GM23338 (cell line): ENCODE measurements around the gene SLC35A2.

ENCODE experiments used
- CREB1 ChIP-seq: fragments of 250-450 bp; sonication (Bioruptor Pico); IDR thresholded peaks from 2 replicates; pipeline ENCODE4 v1.5.0; 2020; ENCODE audit warnings: low read depth, mild to moderate bottlenecking, moderate library complexity
- EZH2 ChIP-seq: fragments of 200-600 bp; sonication (generic); IDR thresholded peaks from one replicate; pipeline ENCODE4 v1.8.0; 2017; ENCODE audit warnings: antibody characterized with exemption, mild to moderate bottlenecking, low read depth; ENCODE audit not compliant: unreplicated experiment
- EZH2phosphoT487 ChIP-seq: fragments of 200-600 bp; sonication (generic); IDR thresholded peaks from one replicate; pipeline ENCODE4 v1.8.1; 2018; ENCODE audit warnings: antibody characterized with exemption; ENCODE audit not compliant: unreplicated experiment
- JUNB ChIP-seq: IDR thresholded peaks from one replicate; pipeline ENCODE4 v1.6.1; 2016; ENCODE audit warnings: antibody characterized with exemption; ENCODE audit not compliant: unreplicated experiment
- POLR2AphosphoS5 ChIP-seq: IDR thresholded peaks from 2 replicates; pipeline ENCODE4 v1.6.1; 2016; ENCODE audit warnings: antibody characterized with exemption, low read depth
- STAT1 ChIP-seq: IDR thresholded peaks from one replicate; pipeline ENCODE4 v1.6.1; 2016; ENCODE audit warnings: antibody characterized with exemption; ENCODE audit not compliant: unreplicated experiment
- ZNF331 ChIP-seq: fragments of 250-450 bp; sonication (Bioruptor Pico); IDR thresholded peaks from 2 replicates; pipeline ENCODE4 v1.5.0; 2020; ENCODE audit warnings: low read depth, mild to moderate bottlenecking, moderate library complexity
- TF ChIP-seq, protein P1 (sequence below), 2 experiments: fragments of 200-600 bp in 1 of 2; sonication (generic) in 1 of 2; conservative IDR thresholded peaks; 2 replicates each; pipeline versions ENCODE4 v1.5.1 to v1.6.1; 2016 to 2017; ENCODE audit warnings: antibody characterized with exemption in 2 of 2, low read depth in 2 of 2, mild to moderate bottlenecking in 2 of 2, moderate library complexity in 1 of 2
- TF ChIP-seq, protein P2 (sequence below): IDR thresholded peaks from one replicate; pipeline ENCODE4 v1.6.1; 2018; ENCODE audit warnings: antibody characterized with exemption; ENCODE audit not compliant: unreplicated experiment
- TF ChIP-seq, protein P3 (sequence below): fragments of 250-450 bp; sonication (Bioruptor Pico); IDR thresholded peaks from 2 replicates; pipeline ENCODE4 v1.5.0; 2020; ENCODE audit warnings: mild to moderate bottlenecking, moderate library complexity

DNA sequence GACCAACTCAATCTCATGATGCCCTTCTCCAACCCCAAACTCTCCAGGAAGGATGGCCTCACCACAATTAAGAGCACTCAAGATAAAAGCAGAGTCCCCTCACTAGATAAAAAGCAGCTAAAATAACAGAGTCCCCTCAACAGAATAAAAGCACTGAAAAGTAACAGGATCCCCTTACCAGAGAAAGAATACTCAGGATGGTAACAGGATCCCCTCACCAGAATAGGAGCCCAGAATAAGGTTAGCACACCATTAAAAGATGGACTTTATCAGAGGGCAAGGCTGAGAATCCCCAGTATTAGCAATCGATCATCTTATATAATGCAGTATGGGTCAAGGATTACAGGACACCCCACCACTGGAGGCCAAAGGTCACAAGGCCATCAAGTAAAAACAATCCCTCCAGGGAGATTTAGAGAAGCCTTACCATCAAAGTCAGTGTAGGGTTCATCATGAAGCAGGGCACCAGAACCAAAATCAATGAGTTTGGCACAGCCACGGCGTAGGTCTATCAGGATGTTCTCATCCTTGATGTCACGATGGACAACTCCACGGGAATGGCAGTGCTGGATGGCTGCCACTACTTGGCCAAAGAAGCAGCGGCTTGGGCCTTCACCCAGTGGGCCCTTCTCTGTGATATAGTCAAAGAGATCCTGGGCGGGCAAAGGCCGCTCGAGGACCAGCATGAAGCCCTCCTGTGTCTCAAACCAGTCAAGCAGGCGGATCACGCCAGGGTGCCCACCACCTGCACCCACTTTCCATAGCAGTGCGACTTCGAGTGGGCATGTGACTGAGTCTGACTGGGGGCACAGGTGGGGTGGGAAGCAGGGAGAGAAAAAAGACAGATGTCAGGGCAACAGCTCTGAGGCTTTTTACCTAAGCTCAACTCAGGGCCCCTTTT lies 3.4 kb upstream of the SLC35A2 start:
- TF ChIP-seq, protein P1, sequence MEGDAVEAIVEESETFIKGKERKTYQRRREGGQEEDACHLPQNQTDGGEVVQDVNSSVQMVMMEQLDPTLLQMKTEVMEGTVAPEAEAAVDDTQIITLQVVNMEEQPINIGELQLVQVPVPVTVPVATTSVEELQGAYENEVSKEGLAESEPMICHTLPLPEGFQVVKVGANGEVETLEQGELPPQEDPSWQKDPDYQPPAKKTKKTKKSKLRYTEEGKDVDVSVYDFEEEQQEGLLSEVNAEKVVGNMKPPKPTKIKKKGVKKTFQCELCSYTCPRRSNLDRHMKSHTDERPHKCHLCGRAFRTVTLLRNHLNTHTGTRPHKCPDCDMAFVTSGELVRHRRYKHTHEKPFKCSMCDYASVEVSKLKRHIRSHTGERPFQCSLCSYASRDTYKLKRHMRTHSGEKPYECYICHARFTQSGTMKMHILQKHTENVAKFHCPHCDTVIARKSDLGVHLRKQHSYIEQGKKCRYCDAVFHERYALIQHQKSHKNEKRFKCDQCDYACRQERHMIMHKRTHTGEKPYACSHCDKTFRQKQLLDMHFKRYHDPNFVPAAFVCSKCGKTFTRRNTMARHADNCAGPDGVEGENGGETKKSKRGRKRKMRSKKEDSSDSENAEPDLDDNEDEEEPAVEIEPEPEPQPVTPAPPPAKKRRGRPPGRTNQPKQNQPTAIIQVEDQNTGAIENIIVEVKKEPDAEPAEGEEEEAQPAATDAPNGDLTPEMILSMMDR (conservative IDR thresholded peaks at IDR 0.05; ENCODE audit: low read depth in 2 of 2) = no peak
- peak; percentile 33; the same call in 1 of the 2 replicates for TF ChIP-seq POLR2AphosphoS5
- TF ChIP-seq ZNF331 (CRISPR knock-in tag) = no peak
- no peak for TF ChIP-seq EZH2
- TF ChIP-seq, protein P2, sequence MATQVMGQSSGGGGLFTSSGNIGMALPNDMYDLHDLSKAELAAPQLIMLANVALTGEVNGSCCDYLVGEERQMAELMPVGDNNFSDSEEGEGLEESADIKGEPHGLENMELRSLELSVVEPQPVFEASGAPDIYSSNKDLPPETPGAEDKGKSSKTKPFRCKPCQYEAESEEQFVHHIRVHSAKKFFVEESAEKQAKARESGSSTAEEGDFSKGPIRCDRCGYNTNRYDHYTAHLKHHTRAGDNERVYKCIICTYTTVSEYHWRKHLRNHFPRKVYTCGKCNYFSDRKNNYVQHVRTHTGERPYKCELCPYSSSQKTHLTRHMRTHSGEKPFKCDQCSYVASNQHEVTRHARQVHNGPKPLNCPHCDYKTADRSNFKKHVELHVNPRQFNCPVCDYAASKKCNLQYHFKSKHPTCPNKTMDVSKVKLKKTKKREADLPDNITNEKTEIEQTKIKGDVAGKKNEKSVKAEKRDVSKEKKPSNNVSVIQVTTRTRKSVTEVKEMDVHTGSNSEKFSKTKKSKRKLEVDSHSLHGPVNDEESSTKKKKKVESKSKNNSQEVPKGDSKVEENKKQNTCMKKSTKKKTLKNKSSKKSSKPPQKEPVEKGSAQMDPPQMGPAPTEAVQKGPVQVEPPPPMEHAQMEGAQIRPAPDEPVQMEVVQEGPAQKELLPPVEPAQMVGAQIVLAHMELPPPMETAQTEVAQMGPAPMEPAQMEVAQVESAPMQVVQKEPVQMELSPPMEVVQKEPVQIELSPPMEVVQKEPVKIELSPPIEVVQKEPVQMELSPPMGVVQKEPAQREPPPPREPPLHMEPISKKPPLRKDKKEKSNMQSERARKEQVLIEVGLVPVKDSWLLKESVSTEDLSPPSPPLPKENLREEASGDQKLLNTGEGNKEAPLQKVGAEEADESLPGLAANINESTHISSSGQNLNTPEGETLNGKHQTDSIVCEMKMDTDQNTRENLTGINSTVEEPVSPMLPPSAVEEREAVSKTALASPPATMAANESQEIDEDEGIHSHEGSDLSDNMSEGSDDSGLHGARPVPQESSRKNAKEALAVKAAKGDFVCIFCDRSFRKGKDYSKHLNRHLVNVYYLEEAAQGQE = no peak
- TF ChIP-seq, protein P3, sequence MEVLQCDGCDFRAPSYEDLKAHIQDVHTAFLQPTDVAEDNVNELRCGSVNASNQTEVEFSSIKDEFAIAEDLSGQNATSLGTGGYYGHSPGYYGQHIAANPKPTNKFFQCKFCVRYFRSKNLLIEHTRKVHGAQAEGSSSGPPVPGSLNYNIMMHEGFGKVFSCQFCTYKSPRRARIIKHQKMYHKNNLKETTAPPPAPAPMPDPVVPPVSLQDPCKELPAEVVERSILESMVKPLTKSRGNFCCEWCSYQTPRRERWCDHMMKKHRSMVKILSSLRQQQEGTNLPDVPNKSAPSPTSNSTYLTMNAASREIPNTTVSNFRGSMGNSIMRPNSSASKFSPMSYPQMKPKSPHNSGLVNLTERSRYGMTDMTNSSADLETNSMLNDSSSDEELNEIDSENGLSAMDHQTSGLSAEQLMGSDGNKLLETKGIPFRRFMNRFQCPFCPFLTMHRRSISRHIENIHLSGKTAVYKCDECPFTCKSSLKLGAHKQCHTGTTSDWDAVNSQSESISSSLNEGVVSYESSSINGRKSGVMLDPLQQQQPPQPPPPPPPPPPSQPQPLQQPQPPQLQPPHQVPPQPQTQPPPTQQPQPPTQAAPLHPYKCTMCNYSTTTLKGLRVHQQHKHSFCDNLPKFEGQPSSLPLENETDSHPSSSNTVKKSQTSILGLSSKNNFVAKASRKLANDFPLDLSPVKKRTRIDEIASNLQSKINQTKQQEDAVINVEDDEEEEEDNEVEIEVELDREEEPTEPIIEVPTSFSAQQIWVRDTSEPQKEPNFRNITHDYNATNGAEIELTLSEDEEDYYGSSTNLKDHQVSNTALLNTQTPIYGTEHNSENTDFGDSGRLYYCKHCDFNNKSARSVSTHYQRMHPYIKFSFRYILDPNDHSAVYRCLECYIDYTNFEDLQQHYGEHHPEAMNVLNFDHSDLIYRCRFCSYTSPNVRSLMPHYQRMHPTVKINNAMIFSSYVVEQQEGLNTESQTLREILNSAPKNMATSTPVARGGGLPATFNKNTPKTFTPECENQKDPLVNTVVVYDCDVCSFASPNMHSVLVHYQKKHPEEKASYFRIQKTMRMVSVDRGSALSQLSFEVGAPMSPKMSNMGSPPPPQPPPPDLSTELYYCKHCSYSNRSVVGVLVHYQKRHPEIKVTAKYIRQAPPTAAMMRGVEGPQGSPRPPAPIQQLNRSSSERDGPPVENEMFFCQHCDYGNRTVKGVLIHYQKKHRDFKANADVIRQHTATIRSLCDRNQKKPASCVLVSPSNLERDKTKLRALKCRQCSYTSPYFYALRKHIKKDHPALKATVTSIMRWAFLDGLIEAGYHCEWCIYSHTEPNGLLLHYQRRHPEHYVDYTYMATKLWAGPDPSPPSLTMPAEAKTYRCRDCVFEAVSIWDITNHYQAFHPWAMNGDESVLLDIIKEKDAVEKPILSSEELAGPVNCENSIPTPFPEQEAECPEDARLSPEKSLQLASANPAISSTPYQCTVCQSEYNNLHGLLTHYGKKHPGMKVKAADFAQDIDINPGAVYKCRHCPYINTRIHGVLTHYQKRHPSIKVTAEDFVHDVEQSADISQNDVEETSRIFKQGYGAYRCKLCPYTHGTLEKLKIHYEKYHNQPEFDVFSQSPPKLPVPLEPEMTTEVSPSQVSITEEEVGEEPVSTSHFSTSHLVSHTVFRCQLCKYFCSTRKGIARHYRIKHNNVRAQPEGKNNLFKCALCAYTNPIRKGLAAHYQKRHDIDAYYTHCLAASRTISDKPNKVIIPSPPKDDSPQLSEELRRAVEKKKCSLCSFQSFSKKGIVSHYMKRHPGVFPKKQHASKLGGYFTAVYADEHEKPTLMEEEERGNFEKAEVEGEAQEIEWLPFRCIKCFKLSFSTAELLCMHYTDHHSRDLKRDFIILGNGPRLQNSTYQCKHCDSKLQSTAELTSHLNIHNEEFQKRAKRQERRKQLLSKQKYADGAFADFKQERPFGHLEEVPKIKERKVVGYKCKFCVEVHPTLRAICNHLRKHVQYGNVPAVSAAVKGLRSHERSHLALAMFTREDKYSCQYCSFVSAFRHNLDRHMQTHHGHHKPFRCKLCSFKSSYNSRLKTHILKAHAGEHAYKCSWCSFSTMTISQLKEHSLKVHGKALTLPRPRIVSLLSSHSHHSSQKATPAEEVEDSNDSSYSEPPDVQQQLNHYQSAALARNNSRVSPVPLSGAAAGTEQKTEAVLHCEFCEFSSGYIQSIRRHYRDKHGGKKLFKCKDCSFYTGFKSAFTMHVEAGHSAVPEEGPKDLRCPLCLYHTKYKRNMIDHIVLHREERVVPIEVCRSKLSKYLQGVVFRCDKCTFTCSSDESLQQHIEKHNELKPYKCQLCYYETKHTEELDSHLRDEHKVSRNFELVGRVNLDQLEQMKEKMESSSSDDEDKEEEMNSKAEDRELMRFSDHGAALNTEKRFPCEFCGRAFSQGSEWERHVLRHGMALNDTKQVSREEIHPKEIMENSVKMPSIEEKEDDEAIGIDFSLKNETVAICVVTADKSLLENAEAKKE (CRISPR knock-in tag) = no peak
- no peak for TF ChIP-seq EZH2phosphoT487
- TF ChIP-seq CREB1 (CRISPR knock-in tag) = no peak
- no peak for TF ChIP-seq STAT1
- TF ChIP-seq JUNB = no peak
